SK-MEL-5 (cell line): ENCODE data around the gene CDK5R2. TPM values are rescaled to one million over a fixed set of nuclear protein-coding genes. Genes with fewer than 3 reads are reported as not detected.
"Not testable (repeated sequence)": the region's sequence is repeated elsewhere in the genome, so short reads cannot be mapped to it uniquely, and the experiment has no call there.

ENCODE experiments used
- DNase-seq: peaks from one replicate; pipeline ENCODE4 v3.0.0-alpha.2; 2016; ENCODE audit warnings: low read depth, low spot score
- in situ Hi-C: cut with HindIII; loops from 2 replicates; pipeline ENCODE4 v1.10.0; 2016; ENCODE audit warnings: low sequenced_read_pairs, high pct_unique_total_duplicates, low pct_unique_long_range_greater_than_20kb
- polyA plus RNA-seq, 2 experiments: library from polyadenylated mRNA; depleted of rRNA; stranded (reverse); fragments of >200 nt; gene quantifications; 2 replicates each; pipeline ENCODE4 v1.2.3, GENCODE V29; 2015
- total RNA-seq: library from RNA; depleted of rRNA; stranded (reverse); fragments of >200 nt; shearing (Covaris generic); gene quantifications from 2 replicates; pipeline ENCODE4 v1.2.3, GENCODE V29; 2014; rRNA removed

CDK5R2 gene
- total RNA-seq, result 0.08 and 0.24 TPM in 2 replicates
- 0.86 and 1.5 TPM in 2 replicates for polyA plus RNA-seq (2015; cell fraction: cytosol; rRNA removed)
- polyA plus RNA-seq (2015; cell fraction: nucleus; rRNA removed), result 0.35 and 0.79 TPM in 2 replicates

DNA sequence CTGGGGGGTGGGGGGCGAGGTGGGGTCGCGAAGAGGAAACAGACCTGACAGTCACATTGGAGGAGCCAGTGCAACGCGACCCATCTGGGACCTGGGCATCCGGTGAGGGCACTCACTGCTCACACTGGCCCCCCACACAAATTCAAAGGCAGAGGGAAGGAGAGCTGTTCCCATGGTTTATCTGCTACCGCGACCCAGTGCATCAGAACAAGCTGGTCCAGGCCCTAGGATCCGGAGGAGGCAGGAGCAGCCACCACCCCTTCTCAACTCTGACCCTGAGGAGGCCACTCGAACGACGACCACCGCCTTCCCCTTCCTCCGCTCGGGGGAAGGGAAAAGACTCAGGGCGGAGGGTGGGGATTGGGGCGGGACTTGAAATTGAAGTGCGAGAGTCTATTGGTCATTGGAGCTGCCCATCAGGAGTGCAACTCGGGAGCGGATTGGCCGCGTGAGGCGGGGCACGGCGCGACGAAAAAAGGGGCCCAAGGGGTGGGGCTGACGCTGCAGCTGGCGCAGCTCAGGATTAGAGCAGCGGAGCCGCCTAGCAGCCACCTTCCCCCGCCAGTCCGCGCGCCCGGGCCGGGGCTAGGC, at the start of gene CDK5R2:
TSS of gene CDK5R2 (plus strand) at position 526 of the 591 bp plus-strand sequence. CDS start 155 bp downstream, outside the sequence.
- in situ Hi-C loops, result no loop called here
- peak; percentile 87 for DNase-seq

DNA sequence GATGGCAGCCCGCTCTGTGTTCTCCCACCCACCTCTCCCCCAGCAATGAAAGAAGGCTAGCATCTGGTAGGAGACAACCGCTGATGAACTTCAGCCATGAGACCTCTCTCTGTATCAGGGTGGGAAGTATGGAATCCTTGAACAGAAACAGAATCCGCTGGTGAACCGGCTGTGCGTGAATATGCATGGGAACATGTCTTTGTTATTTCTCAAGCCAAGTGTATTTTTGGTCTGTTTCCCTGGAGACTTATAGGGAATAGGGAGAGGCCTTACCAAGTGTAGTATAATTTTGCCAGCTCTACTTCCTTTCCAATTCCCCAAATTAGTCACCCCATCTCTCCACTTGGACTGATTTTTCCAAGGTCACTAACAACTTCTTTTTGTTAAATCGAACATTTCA, 48.7 kb upstream of the CDK5R2 start:
- in situ Hi-C loops, result no loop called here
- DNase-seq, result no peak

DNA sequence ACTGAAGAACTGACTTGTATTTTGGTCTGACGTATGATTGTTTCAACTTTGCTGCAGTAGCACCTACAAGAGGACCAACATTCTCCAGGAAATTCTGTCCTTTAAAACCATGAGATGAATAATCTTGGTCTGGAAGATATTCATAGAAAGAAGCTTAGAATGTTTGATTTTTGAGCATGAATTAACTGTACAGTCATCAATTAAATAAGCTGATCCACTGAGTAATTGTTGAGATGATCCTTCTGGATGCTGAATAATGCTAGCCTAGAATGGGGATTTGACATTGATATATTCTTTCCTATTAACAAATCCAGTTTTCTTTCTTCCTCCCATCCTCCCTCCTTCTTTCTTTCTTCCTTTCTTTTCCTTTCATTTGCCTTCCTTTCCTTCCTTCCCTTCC, 39.0 kb upstream of the CDK5R2 start:
- DNase-seq, result no peak
- in situ Hi-C loops, result no loop called here

DNA sequence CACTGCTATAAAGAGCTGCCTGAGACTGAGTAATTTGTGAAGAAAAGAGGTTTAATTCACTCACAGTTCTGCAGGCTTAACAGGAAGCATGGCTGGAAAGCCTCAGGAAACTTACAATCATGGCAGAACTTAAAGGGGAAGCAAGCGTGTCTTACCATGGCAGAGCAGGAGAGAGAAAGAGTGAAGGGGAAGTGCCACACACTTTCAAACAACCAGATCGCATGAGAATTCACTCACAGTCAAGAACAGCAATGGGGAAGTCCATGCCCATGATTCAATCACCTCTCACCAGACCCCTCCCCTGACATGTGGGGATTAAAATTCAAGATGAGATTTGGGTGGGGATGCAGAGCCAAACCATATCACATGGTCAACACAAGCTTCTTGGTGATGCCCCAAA, 34.7 kb upstream of the CDK5R2 start:
- in situ Hi-C loops, result no loop called here
- DNase-seq, result no peak

DNA sequence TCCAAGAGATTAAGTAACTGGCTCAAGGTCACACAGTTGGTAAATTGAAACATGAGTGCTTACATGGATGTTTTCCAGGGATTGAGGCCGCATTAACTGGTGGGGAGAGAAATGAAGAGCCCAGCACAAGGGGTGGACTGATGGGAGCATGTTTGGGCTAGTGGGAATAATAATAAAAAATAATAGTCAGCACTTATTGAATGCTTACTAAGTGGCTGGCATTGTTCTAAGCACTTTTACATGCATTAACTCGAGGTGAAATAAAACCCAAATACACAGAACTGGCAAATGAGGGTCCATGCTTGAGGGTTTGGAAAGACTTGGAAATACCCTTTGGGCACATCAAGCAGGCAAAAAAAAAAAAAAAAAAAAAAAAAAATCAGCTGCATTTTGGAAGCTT, 34.0 kb upstream of the CDK5R2 start:
- DNase-seq, result no peak
- in situ Hi-C loops, result no loop called here

DNA sequence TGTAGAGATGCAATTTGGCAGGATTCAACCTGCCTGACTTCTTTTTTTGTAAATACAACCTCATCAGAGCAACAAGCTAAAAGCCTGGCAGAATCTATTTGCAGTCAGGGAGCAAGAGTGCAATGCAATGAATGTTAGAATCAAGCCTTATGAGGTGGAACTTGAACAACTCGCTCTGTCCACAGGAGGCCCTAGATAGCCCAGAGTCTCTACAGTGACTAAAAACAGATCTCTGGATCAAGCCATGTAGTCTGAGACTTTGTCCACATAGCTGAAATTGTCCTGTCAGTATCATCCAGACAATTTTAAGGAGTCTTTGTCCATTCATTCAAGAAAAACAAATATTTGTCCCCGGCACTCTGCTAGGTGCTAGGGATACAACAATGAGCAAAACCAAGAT, 32.0 kb upstream of the CDK5R2 start:
- in situ Hi-C loops, result no loop called here
- no peak for DNase-seq

DNA sequence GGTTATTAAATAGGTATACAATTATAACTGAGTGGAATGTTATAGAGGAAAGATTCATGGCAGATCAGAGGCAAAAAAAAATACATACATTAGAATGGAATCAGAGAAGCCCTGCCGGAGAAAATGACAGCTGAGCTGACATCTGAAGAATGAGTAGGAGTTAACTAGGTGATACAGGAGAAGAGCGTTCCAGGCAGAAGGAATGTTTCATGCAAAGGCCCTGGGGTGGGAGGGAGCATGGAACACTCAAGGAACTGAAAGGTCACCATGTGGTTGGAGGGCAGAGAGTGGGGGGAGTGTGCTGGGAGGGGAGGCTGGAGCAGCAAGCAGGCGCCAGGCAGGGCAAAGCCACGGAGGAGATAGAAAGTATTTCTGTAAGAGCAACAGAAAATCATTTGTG, 31.6 kb upstream of the CDK5R2 start:
- in situ Hi-C loops, result no loop called here
- no peak for DNase-seq

DNA sequence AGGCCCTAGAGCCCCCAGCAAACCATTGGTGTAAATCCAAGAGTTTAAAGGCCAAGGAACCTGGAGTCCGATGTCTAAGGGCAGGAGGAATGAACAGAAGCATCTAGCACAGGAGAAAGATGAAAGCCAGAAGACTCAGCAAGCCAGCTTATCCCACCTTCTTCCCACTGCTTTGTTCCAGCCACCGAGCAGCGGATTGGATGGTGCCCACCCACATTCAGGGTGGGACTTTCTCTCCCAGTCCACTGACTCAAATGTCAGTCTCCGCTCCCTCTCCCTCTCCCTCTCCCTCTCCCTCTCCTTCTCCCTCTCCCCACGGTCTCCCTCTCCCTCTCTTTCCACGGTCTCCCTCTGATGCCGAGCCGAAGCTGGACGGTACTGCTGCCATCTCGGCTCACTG, 29.0 kb upstream of the CDK5R2 start:
- in situ Hi-C loops, DNase-seq: not testable (repeated sequence)

DNA sequence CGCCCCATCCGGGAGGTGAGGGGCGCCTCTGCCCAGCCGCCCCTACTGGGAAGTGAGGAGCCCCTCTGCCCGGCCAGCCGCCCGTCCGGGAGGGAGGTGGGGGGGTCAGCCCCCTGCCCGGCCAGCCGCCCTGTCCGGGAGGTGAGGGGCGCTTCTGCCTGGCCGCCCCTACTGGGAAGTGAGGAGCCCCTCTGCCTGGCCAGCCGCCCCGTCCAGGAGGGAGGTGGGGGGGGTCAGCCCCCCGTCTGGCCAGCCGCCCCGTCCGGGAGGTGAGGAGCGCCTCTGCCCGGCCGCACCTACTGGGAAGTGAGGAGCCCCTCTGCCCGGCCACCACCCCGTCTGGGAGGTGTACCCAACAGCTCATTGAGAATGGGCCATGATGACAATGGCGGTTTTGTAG, 27.7 kb upstream of the CDK5R2 start:
- DNase-seq, in situ Hi-C loops: not testable (repeated sequence)

DNA sequence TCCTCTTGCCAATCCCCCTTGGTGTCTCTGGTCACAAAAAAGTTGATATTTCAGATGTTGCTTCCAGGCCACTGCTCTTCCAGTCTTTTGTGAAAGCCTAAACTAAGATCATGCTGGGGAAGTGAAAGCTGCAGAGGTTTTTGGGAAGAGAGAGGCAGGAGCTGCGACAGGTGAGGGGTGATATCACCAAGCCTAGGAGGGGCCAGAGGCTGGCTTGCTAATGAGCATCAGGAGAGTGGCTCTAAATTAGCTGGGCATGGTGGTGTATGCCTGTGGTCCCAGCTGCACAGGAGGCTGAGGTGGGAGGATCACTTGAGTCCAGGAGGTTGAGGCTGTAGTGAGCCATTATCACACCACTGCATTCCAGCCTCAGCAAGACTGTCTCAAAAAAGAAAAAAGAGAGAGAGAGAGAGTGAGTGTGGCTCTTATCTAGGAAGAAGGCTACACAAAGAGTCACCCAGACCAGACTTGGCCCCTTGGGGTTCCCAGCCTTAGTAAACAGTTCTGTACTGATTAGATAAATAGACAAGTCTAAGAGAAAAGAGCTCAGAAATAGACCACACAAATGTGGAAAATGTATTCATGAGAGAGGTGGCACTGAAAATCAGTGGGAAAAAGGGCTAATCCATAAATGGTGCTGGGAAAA, 14.6 kb upstream of the CDK5R2 start:
- in situ Hi-C loops, result no loop called here
- DNase-seq, result no peak

DNA sequence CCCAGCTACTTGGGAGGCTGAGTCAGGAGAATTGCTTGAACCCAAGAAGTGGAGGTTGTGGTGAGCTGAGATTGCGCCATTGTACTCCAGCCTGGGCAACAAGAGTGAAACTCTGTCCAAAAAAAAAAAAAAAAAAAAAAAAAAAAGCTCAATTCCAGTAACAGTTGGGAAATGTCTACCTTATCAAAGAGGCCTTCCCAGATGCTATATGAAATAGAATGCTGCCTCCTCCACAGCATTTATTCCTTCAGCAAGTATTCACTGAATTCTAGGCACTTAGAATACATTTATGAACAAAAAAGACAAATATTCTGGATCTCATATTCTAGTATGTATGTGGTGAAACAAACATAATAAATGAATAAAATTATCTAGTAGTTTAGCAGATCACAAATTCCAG, 12.8 kb upstream of the CDK5R2 start:
- DNase-seq, result no peak
- in situ Hi-C loops, result no loop called here

DNA sequence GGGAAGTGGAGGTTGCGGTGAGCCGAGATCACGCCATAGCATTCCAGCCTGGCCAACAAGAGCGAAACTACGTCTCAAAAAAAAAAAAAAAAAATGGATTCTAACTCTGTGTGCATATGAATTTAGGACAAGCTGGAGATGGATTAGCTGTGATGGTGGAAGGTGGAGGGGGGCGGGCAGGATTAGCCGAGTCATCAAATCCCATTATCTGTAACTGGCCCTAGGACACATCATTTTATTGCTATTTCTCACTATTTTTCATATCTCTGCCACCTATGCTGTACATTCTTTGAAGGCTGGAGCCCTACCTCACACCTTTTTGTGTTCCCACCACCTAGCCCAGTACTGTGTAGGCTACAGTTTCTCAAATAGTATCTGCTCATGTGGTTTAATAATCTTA, 7.3 kb upstream of the CDK5R2 start:
- in situ Hi-C loops, result no loop called here
- DNase-seq, result no peak

DNA sequence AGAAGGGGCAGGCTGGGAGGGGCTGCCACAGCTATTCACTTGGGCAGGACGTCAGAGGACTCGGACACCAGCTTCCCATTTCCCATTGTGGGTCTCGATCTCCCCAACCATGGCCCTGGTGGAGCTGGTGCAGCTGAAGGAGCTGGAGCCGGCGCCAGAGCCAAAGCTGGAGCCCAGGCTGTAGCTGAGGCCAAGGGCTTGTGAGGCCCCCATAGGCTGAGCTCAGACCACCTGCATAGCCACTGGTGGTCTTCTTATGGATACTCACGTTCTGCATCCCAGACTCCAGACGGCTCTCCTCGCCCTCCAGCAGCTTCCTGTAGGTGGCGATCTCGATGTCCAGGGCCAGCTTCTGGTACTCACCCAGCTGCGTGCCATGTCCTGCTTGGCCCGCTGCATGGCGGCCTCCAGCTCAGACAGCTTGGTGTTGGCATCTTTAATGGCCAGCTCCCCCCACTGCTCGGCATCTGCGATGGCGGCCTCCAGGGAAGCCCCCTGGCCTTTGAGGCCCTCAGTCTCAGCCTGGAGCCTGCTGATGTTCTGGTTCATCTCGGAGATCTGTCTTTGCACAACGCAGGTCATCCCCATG, 6.0 kb upstream of the CDK5R2 start:
- peak; percentile 63 for DNase-seq
- in situ Hi-C loops, result no loop called here

DNA sequence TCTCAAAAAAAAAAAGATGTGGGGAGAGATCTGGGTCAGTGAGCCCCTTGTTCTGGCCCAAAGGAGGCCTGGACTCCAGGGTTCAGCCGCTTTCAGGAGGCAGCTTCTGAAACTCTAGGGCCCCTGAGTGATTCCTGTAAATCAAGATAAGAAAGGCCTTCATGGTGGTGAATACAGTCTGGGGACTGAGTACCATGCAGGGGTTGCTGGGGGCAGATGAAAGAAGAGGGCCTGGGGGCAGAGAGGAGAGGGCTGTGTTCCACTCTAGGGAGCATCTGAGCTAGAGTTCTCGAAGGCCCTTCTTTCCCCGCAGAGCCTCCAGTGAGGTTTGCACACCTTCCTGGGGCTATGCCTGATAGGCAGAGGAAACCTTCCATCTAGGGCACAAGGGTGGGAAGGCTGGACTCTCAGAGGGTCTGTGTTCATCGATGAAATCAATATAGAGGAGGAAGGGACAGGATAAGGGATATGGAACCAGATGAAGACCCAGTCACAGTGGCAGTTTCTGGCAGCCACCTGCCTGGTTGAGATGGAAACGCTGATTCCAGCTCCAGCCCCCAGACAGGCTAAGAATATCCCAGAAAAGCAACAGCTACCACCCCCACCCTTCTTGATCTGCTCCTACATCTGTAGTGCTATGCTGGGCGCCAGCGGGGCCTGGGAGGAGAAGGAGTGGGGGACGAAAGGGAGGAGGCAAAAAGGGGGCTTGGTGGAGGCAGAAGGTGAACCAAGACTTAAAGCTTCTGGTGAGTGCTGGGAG, 4.7 kb upstream of the CDK5R2 start:
- in situ Hi-C loops, result no loop called here
- DNase-seq, result no peak

DNA sequence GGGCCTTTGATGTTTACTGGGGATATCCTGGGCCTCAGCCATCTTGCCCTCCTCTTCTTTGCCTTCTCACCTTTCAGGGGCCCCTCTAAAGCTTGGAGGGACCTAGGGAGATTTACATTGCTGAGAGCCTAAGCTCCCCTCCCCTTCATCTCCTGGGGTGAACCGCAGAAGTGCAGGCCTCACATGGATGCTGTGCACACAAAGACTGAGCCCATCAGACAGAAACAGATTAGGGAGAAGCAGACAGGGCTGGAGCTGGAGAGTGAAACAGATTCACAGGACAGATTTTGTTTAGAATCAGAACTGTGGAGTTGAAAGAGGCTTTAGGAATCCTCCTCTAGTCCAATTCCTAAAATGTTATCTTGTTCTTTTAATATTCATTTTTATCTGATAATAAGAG, 3.4 kb upstream of the CDK5R2 start:
- DNase-seq, result no peak
- in situ Hi-C loops, result no loop called here

DNA sequence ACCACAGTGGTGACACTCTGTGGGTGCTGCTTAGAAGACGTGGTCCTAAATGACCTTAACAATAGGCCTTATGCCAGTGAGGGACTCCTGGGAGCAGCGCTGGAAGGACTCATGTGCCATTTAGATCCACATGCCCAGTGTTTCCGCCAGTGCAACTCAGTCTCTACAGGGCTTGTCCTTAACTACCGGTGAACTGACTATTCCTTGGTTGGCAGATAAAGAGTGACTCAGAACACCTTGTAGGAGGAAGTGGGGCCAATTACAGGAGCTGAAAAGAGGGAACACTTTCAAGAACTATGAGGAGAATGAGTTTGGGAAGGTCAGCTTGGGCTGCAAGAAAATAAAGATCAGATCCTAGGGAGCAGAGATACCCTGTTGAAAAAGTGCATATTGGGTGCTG, 1.8 kb upstream of the CDK5R2 start:
- no peak for DNase-seq
- in situ Hi-C loops, result no loop called here

DNA sequence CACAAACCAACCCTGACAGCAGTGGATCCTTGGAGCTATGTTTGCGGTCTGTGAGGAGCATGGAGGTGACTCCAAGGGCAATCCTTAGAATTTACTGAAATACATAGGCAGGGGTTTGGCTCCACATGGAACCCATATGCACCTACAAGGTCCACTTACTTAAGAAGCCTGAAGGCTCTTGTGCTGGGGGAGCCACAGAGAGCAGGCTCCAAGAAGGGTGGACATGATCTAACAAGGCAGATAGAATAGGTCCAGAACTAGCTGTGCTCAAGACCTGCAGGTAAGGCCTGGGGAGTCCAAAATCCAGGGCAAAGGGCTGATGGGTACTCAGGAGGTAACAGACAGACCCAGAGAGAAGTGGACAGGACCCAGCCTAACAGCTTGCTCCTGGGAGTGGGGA, 1.2 kb upstream of the CDK5R2 start:
- no peak for DNase-seq
- in situ Hi-C loops, result no loop called here

DNA sequence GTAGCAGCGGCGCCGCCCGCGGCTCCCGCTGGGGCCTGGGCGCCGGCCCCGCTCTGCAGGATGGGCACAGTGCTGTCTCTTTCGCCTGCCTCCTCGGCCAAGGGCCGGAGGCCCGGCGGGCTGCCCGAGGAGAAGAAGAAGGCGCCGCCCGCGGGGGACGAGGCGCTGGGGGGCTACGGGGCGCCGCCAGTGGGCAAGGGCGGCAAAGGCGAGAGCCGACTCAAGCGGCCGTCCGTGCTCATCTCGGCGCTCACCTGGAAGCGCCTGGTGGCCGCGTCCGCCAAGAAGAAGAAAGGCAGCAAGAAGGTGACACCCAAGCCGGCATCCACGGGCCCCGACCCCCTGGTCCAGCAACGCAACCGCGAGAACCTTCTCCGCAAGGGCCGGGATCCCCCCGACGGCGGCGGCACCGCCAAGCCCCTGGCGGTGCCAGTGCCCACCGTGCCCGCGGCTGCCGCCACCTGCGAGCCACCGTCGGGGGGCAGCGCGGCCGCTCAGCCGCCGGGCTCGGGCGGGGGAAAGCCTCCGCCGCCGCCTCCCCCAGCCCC, 369 bp downstream of the CDK5R2 start:
- no peak for DNase-seq
- in situ Hi-C loops, result no loop called here
